Measurements from ENCODE around the gene PPP4R3A. TPM values are rescaled to one million over a fixed set of nuclear protein-coding genes. Genes with fewer than 3 reads are reported as not detected.

The PPP4R3A gene
- total RNA-seq, 1 experiment from 2014 or later: 148 TPM

GRCh38 chr14:91545204-91545603, 35.1 kb upstream of the PPP4R3A start:
- Mint-ChIP-seq H3K36me3 (ENCODE audit: insufficient read depth in 1 of 3, low read depth in 3 of 3) (no peaks in the 10 kb centered on the region; a peak in 1 of 7 replicates), H3K27me3 (ENCODE audit: low read depth) (peaks cover 9% of the 10 kb centered on the region), H3K9me3 (peaks cover 12 to 17% of the 10 kb centered on the region in 2 experiments), H3K27ac (no peak overlapping the region), H3K4me3 (no peak overlapping the region), H3K4me1 (peaks cover 0 to 4% of the 10 kb centered on the region in 2 experiments; a peak in 1 of 4 replicates)
- no peak overlapping the region for H4K8ac ChIP-seq (replicated peaks; ENCODE audit: insufficient read length, low read depth, low read length)
- no peaks in the 10 kb centered on the region for H3K4me1 ChIP-seq (ENCODE audit: insufficient read depth, low read length)
- no peak for DNase-seq
- no peak overlapping the region for H2AK5ac ChIP-seq (ENCODE audit: insufficient read length, low read length)
- H2BK20ac ChIP-seq (ENCODE audit: low read depth, low read length, poor library complexity, severe bottlenecking): no peak overlapping the region
- H3K56ac ChIP-seq (ENCODE audit: insufficient read length, low read depth, low read length): no peak overlapping the region
- no peak overlapping the region for H3T11ph ChIP-seq (ENCODE audit: low read length)
- no peaks in the 10 kb centered on the region for H3K79me2 ChIP-seq (ENCODE audit: insufficient read depth, low read length)
- no peaks in the 10 kb centered on the region for H3K23me2 ChIP-seq (ENCODE audit: insufficient read length, low read depth, low read length, poor library complexity, severe bottlenecking)
- H3K79me1 ChIP-seq (ENCODE audit: insufficient read depth, low read depth, low read length, poor library complexity, severe bottlenecking): no peaks in the 10 kb centered on the region
- no peak overlapping the region for H3K23ac ChIP-seq (ENCODE audit: insufficient read length, low read depth, low read length)
- no peak overlapping the region for H2BK5ac ChIP-seq (ENCODE audit: insufficient read length, low read length)
- no peak overlapping the region for H4K91ac ChIP-seq (ENCODE audit: insufficient read length, low read depth, low read length)
- no peak overlapping the region for H2BK120ac ChIP-seq (ENCODE audit: low read depth, low read length, poor library complexity, severe bottlenecking)
- H3K9me3 ChIP-seq (ENCODE audit: control insufficient read depth, low read depth, low read length): no peaks in the 10 kb centered on the region
- no peaks in the 10 kb centered on the region for H4K20me1 ChIP-seq (ENCODE audit: control insufficient read depth, insufficient read depth, insufficient read length)
- no peak overlapping the region for H3K4me2 ChIP-seq (ENCODE audit: insufficient read depth, insufficient read length, low read length)
- no peaks in the 10 kb centered on the region for H3K27me3 ChIP-seq (ENCODE audit: insufficient read depth, low read length)
- no peak overlapping the region for H2BK12ac ChIP-seq (ENCODE audit: insufficient read length, low read depth, low read length)
- H3K9ac ChIP-seq (ENCODE audit: extremely low read depth, insufficient read length, low read length): no peak overlapping the region
- no peak overlapping the region for H3K14ac ChIP-seq (ENCODE audit: insufficient read depth, low read length)
- H4K5ac ChIP-seq (ENCODE audit: insufficient read length, low read depth, low read length): no peak overlapping the region
- no peak overlapping the region for H3K27ac ChIP-seq (ENCODE audit: insufficient read length, low read depth, low read length)
- no peak overlapping the region for H3K4ac ChIP-seq (ENCODE audit: low read depth, low read length)
- no peak overlapping the region for H3K18ac ChIP-seq (ENCODE audit: insufficient read length, low read depth, low read length)
- no peak overlapping the region for H2AFZ ChIP-seq (ENCODE audit: low read length)
- TF ChIP-seq CTCF (conservative IDR thresholded peaks at IDR 0.05): no peak
- H2BK15ac ChIP-seq (ENCODE audit: low read depth, low read length): no peak overlapping the region
